ENCODE data around the gene CALCB. TPM values are rescaled to one million over a fixed set of nuclear protein-coding genes. Genes with fewer than 3 reads are reported as not detected.

Gene CALCB
- total RNA-seq, 1 donor from 2014 or later: 2.4 TPM

DNA sequence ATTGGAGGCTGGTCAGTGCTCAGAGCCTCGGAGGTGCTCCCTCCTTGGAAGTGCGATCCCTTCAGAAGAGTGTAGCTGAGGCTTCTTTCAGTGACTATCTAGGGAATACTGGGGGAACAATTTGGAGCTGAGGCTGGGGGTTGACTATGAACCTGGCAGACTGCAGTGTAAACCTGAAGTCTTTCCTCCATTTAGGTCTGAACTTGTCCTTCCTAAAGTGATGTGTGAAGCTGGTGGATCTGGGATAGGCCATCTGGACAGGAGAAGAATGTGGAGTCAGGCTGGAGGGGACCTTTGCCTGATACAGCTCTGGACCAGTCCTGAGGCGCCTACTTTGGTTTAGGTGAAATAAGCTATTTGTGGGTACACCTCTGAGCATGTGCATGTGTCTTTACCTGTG is 37.8 kb downstream of the CALCB start:
- Histone ChIP-seq H3K27me3 (ENCODE audit: control insufficient read depth, insufficient read depth, low read length) (peaks cover 2% of the 10 kb centered on the region), H3K36me3 (ENCODE audit: control insufficient read depth, insufficient read depth, low read length) (no peaks in the 10 kb centered on the region), H3K4me3 (ENCODE audit: low read depth, low read length) (no peak overlapping the region)
- DNase-seq (ENCODE audit: low read depth): no peak
- TF ChIP-seq, protein P1, sequence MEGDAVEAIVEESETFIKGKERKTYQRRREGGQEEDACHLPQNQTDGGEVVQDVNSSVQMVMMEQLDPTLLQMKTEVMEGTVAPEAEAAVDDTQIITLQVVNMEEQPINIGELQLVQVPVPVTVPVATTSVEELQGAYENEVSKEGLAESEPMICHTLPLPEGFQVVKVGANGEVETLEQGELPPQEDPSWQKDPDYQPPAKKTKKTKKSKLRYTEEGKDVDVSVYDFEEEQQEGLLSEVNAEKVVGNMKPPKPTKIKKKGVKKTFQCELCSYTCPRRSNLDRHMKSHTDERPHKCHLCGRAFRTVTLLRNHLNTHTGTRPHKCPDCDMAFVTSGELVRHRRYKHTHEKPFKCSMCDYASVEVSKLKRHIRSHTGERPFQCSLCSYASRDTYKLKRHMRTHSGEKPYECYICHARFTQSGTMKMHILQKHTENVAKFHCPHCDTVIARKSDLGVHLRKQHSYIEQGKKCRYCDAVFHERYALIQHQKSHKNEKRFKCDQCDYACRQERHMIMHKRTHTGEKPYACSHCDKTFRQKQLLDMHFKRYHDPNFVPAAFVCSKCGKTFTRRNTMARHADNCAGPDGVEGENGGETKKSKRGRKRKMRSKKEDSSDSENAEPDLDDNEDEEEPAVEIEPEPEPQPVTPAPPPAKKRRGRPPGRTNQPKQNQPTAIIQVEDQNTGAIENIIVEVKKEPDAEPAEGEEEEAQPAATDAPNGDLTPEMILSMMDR (IDR thresholded peaks at IDR 0.05; ENCODE audit: insufficient read depth, low read length, poor library complexity, severe bottlenecking): no peak

DNA sequence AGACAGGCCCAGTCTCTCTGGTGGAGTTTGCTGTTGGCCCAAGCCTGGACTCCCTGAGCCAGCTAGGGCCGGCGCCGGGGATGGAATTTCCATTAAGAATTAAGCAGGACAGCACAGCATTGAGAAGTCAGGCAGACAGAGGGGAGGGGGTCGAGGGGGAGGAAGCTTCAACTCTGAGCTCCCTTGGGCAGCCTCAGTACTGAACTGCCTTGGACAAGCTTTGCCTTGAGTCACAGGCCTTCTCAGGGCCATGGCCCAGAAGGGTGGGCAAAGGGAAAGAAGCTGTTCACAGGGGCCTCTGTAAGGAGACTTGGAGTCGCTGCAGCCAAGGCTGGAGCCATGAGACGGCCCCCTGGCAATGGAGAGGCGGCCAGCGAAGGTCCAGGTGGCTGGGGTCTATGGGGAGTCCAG is 38.7 kb downstream of the CALCB start:
- TF ChIP-seq, protein P1 (IDR thresholded peaks at IDR 0.05; ENCODE audit: insufficient read depth, low read length, poor library complexity, severe bottlenecking): no peak
- H3K27me3 ChIP-seq (ENCODE audit: control insufficient read depth, insufficient read depth, low read length): peaks cover 2% of the 10 kb centered on the region
- no peak for DNase-seq (ENCODE audit: low read depth)
- no peak overlapping the region for H3K4me3 ChIP-seq (ENCODE audit: low read depth, low read length)
- H3K36me3 ChIP-seq (ENCODE audit: control insufficient read depth, insufficient read depth, low read length): no peaks in the 10 kb centered on the region

DNA sequence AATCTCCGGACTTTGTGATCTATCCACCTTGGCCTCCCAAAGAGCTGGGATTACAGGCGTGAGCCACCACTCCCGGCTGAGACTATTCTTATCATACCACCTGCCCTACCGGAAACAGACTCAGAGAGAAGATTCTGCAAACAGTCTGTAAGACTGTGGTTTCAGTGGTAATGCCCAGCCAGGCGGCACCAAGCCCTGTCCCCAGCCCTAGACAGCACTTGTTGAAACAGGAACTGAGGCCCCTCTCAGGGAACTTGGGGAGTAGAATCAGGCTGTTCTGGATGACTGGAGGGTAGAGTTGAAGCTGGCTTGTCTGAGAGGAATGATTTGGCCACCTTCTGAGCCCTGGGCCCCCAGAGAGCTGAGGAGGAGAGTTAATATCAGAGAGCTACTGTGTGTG is 40.0 kb downstream of the CALCB start:
- Histone ChIP-seq H3K4me3 (ENCODE audit: low read depth, low read length) (no peak overlapping the region), H3K36me3 (ENCODE audit: control insufficient read depth, insufficient read depth, low read length) (no peaks in the 10 kb centered on the region), H3K27me3 (ENCODE audit: control insufficient read depth, insufficient read depth, low read length) (peaks cover 2% of the 10 kb centered on the region)
- DNase-seq (ENCODE audit: low read depth): no peak
- TF ChIP-seq, protein P1 (IDR thresholded peaks at IDR 0.05; ENCODE audit: insufficient read depth, low read length, poor library complexity, severe bottlenecking): no peak

DNA sequence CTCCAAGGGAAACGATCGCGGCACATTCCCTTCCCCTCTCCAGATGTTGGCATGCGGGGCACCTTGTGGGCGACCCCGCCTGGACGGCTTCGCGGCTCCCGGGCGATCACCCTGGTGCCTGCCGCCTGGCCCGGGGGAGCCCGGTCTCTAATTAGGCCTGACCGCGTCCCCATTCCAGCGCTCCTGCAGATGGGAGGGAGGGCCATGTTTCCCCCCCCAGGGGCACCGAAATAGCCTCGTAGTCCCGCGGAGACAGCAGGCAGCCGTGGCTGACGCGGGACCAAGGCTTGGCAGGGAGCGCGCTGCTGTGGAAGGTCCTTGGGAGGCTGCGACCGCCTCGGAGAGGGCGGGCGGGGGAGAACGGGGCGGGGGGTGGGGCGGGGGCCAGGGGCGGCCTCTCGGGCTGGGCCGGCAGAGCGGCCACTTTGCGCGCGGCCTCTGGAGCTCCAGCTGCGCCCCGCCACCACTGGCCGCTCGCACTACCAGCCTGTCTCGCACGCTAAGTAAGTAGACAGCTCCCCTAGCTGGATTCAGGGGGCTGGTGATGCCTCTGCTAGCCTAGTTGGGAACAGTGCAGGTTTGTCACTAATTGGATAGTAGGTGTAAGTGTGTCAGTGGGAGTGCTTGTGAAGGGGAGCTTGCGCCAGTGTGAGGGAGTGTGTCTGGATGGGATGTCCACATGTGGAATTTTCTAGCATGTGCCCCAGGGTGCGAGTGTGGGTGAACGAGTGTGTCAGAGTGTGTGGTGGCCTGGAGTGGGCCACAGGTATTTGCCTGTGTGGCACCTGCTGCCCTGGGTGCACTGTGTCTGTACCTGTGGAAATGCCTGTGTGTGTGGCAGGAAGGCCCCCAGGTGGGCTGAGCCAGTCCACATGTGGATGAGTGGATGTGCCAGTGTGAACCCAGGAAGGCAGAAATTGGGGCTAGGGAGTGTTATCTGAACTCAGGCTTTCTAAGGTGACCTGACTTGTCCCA is 41.4 kb downstream of the CALCB start, which contains the start of gene INSC:
INSC (plus strand) TSS at position 423 of the 975 bp plus-strand sequence. CDS start 34,252 bp downstream, outside the sequence.
- Histone ChIP-seq H3K36me3 (ENCODE audit: control insufficient read depth, insufficient read depth, low read length) (no peaks in the 10 kb centered on the region), H3K4me3 (ENCODE audit: low read depth, low read length) (peak within 1 kb of the TSS; percentile 18), H3K27me3 (ENCODE audit: control insufficient read depth, insufficient read depth, low read length) (peaks cover 2% of the 10 kb centered on the region)
- DNase-seq (ENCODE audit: low read depth): no peak
- TF ChIP-seq, protein P1 (IDR thresholded peaks at IDR 0.05; ENCODE audit: insufficient read depth, low read length, poor library complexity, severe bottlenecking): peak; percentile 4

DNA sequence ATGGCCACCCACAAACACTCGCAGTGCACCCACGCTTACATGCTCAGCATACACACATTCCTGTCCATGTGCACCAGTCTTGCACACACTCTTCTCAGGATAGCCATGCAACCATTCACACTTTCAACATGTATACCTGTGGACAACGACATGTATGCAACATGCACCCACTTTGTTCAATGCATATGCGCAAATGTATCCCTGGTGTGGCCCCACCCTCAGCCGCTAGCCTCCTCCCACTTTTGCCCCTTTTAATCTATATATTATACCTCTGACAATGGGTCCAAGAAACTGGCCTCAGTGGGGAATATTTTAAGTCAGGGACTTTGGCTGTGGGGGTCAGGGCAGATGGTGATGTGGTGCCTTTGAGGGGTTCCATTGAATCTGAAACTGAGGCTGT is 42.3 kb downstream of the CALCB start:
- DNase-seq (ENCODE audit: low read depth): no peak
- Histone ChIP-seq H3K36me3 (ENCODE audit: control insufficient read depth, insufficient read depth, low read length) (no peaks in the 10 kb centered on the region), H3K4me3 (ENCODE audit: low read depth, low read length) (no peak overlapping the region), H3K27me3 (ENCODE audit: control insufficient read depth, insufficient read depth, low read length) (peaks cover 2% of the 10 kb centered on the region)
- TF ChIP-seq, protein P1 (IDR thresholded peaks at IDR 0.05; ENCODE audit: insufficient read depth, low read length, poor library complexity, severe bottlenecking): no peak
